GM10248 (cell line): ENCODE measurements around the gene BUB3.
A peak's percentile ranks its signal among the peaks of the same experiment; 100 is the strongest.

Experiments used
- CTCF ChIA-PET: fragments of 300-600 bp; sonication (Branson Sonifier 250); formaldehyde crosslinking; extraction: SDS; loops from one replicate; lab custom pipeline; 2021; ENCODE audit warnings: antibody characterized with exemption; lab: Yijun Ruan, JAX
- POLR2A ChIA-PET: fragments of 350-650 bp; sonication (Branson Sonifier 250); formaldehyde crosslinking; extraction: SDS; loops from one replicate; lab custom pipeline; 2020; ENCODE audit warnings: antibody characterized with exemption; lab: Yijun Ruan, JAX
- DNase-seq: peaks from one replicate; pipeline ENCODE4 v3.0.0; 2012; ENCODE audit errors: extremely low spot score
- CTCF ChIP-seq: IDR thresholded peaks from 2 replicates; pipeline ENCODE4 v1.5.1; 2012; ENCODE audit warnings: mild to moderate bottlenecking, low read depth; ENCODE audit errors: extremely low read depth, missing control alignments, control extremely low read depth

Gene BUB3

GRCh38 chr10:123135415-123136141 is 18.6 kb upstream of the BUB3 start, which contains the start of gene HMX3:
Gene HMX3 (plus strand): TSS chr10:123135970. CDS start chr10:123136051, 81 bp downstream.
- DNase-seq: peak; percentile 80
- POLR2A ChIA-PET: no interaction called here
- no peak for TF ChIP-seq CTCF
- CTCF ChIA-PET: no interaction called here

GRCh38 chr10:123136221-123136805 is 17.9 kb upstream of the BUB3 start:
- peak; percentile 30 for DNase-seq
- POLR2A ChIA-PET: no interaction called here
- CTCF ChIA-PET: no interaction called here
- no peak for TF ChIP-seq CTCF

- ChIA-PET POLR2A (no interaction called here), CTCF (no interaction called here)
- no peak for TF ChIP-seq CTCF
- peak; percentile 56 for DNase-seq
Measured at GRCh38 chr10:123136806-123137642, 17.2 kb upstream of the BUB3 start.

GRCh38 chr10:123139165-123139520 is 15.1 kb upstream of the BUB3 start:
- ChIA-PET POLR2A (no interaction called here), CTCF (interaction anchor here (0.8 to 3.7 kb wide), 9 partner anchors 12 to 419 kb away, joined by 3 to 49 read pairs (median 5); partner anchors contain the start of genes BUB3 and HMX2)
- DNase-seq: no peak
- no peak for TF ChIP-seq CTCF

- TF ChIP-seq CTCF: no peak
- ChIA-PET CTCF (interaction anchor here (0.8 to 3.7 kb wide), 12 partner anchors 11 to 418 kb away, joined by 3 to 49 read pairs (median 4); partner anchors contain the start of genes BUB3 and HMX2), POLR2A (no interaction called here)
- peak; percentile 23 for DNase-seq
Measured at GRCh38 chr10:123139521-123140163, 14.6 kb upstream of the BUB3 start.
